ENCODE data around the gene RPS6KC1.

DNA sequence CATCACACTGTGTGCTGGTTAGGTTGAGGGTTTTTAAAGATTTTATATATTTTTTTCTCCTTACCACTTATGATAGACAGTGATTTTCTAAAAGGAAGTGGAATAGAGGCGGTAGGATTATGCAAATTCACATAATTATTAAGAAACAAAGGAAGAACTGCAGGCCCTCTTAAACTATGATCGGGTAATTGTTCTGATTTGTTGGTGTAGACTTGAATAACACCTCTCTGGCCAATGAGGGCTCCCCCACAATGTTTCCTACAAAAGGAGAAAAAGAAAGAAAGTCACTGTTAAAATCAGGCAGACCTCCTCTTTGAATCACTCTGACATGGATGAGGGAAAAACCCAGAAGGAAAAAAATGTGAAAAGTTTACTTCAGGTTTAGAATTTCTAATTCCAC lies 241.6 kb downstream of the RPS6KC1 start:
- TF ChIP-seq, protein P1, sequence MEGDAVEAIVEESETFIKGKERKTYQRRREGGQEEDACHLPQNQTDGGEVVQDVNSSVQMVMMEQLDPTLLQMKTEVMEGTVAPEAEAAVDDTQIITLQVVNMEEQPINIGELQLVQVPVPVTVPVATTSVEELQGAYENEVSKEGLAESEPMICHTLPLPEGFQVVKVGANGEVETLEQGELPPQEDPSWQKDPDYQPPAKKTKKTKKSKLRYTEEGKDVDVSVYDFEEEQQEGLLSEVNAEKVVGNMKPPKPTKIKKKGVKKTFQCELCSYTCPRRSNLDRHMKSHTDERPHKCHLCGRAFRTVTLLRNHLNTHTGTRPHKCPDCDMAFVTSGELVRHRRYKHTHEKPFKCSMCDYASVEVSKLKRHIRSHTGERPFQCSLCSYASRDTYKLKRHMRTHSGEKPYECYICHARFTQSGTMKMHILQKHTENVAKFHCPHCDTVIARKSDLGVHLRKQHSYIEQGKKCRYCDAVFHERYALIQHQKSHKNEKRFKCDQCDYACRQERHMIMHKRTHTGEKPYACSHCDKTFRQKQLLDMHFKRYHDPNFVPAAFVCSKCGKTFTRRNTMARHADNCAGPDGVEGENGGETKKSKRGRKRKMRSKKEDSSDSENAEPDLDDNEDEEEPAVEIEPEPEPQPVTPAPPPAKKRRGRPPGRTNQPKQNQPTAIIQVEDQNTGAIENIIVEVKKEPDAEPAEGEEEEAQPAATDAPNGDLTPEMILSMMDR (IDR thresholded peaks at IDR 0.05) = no peak
- no peak for TF ChIP-seq POLR2A (IDR thresholded peaks at IDR 0.05)

Measured in Peyer's patch (tissue), 4 donors.